Measurements from ENCODE around the gene ETDA. TPM values are rescaled to one million over a fixed set of nuclear protein-coding genes. Genes with fewer than 3 reads are reported as not detected.
"Not testable (repeated sequence)": the region's sequence is repeated elsewhere in the genome, so short reads cannot be mapped to it uniquely, and the experiment has no call there.

ETDA gene
- not detected for total RNA-seq

DNA sequence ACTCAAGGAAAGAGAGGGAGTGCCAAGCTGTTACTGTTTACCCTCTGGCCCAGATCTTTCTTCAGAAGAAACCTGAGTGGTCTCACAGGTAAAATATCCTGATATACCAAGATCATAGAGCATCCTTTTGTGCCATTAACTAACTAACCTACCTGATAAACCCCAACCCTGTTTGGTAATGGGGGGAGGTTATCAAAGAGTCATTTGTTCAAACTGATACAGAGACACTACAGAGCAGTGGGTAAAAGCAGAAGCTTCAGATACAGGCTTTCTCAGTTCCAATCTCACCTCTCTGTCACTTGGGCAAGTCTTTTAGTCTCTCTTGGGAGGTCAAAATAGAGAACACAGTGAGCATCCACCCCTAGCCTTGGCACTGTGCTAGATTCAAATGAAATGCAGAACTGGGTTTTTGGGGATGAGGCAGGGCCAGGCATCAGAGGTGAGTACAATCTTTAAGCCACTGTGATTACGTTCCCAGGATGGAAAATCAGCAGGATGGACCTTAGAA lies at the start of gene ETDA:
Gene ETDA, plus strand, starts transcription at position 51 of the 508 bp plus-strand sequence. CDS start 1,216 bp downstream, outside the sequence.
- not testable (repeated sequence) for H3K27me3 ChIP-seq (ENCODE audit: control insufficient read depth in 3 of 3, insufficient read depth in 3 of 3, low read length in 3 of 3); H3K4me3 ChIP-seq (ENCODE audit: low read length in 3 of 3); H3K9ac ChIP-seq (ENCODE audit: low read depth in 1 of 3, low read length in 3 of 3); H3K27ac ChIP-seq (ENCODE audit: low read depth, low read length); H3K36me3 ChIP-seq (ENCODE audit: control insufficient read depth in 3 of 3, insufficient read depth in 3 of 3, low read length in 3 of 3); H3K9me3 ChIP-seq (ENCODE audit: control insufficient read depth in 3 of 3, low read length in 3 of 3); H3K4me1 ChIP-seq (ENCODE audit: control insufficient read depth in 3 of 3, insufficient read depth in 3 of 3, low read length in 3 of 3)

- not testable (repeated sequence) for H3K27me3 ChIP-seq (ENCODE audit: control insufficient read depth in 3 of 3, insufficient read depth in 3 of 3, low read length in 3 of 3); H3K4me1 ChIP-seq (ENCODE audit: control insufficient read depth in 3 of 3, insufficient read depth in 3 of 3, low read length in 3 of 3); H3K27ac ChIP-seq (ENCODE audit: low read depth, low read length); H3K4me3 ChIP-seq (ENCODE audit: low read length in 3 of 3); H3K36me3 ChIP-seq (ENCODE audit: control insufficient read depth in 3 of 3, insufficient read depth in 3 of 3, low read length in 3 of 3); H3K9me3 ChIP-seq (ENCODE audit: control insufficient read depth in 3 of 3, low read length in 3 of 3); H3K9ac ChIP-seq (ENCODE audit: low read depth in 1 of 3, low read length in 3 of 3)
Observed at GRCh38 chrX:135206427-135206826, 45.4 kb upstream of the ETDA start.

DNA sequence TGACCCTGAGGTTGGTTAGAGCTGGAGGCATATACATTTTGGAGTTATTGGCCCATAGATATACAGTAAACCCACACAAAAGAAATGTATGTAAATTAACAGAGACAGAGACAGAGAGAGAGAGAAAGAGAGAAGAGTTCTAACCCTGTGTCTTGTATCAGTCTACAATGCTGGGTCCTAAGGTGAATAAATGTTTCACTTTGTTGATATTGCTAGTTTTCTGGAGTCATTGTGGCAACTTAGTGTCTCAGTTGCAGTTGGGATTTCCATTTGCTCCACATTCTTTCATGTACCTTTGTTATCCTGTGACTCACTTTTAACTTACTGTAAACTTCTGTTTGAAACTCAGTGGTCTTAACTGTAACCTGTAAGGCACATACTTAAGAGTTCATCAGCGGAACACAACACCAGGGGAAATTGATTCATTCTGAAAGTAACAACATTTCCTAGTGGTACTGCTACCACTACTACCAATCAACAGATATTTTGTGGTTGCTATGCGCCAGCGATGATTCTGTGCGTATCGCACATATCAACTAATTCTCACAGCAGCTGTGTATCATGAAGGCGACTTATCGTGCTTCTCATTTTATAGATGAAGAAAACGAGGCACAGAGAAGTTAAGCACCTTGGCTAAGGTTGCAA lies 38.5 kb upstream of the ETDA start:
- Histone ChIP-seq H3K36me3 (ENCODE audit: control insufficient read depth in 3 of 3, insufficient read depth in 3 of 3, low read length in 3 of 3) (no peaks in the 10 kb centered on the region), H3K4me3 (ENCODE audit: low read length in 3 of 3) (no peak overlapping the region), H3K27me3 (ENCODE audit: control insufficient read depth in 3 of 3, insufficient read depth in 3 of 3, low read length in 3 of 3) (peaks cover 0 to 4% (median 0%) of the 10 kb centered on the region in 3 donors), H3K9me3 (ENCODE audit: control insufficient read depth in 3 of 3, low read length in 3 of 3) (no peaks in the 10 kb centered on the region), H3K9ac (ENCODE audit: low read depth in 1 of 3, low read length in 3 of 3) (no peak overlapping the region), H3K27ac (ENCODE audit: low read depth, low read length) (no peak overlapping the region), H3K4me1 (ENCODE audit: control insufficient read depth in 3 of 3, insufficient read depth in 3 of 3, low read length in 3 of 3) (no peaks in the 10 kb centered on the region)

GRCh38 chrX:135245989-135246388 lies 5.9 kb upstream of the ETDA start:
- not testable (repeated sequence) for H3K4me1 ChIP-seq (ENCODE audit: control insufficient read depth in 3 of 3, insufficient read depth in 3 of 3, low read length in 3 of 3); H3K9ac ChIP-seq (ENCODE audit: low read depth in 1 of 3, low read length in 3 of 3); H3K27ac ChIP-seq (ENCODE audit: low read depth, low read length); H3K4me3 ChIP-seq (ENCODE audit: low read length in 3 of 3); H3K9me3 ChIP-seq (ENCODE audit: control insufficient read depth in 3 of 3, low read length in 3 of 3); H3K36me3 ChIP-seq (ENCODE audit: control insufficient read depth in 3 of 3, insufficient read depth in 3 of 3, low read length in 3 of 3); H3K27me3 ChIP-seq (ENCODE audit: control insufficient read depth in 3 of 3, insufficient read depth in 3 of 3, low read length in 3 of 3)

DNA sequence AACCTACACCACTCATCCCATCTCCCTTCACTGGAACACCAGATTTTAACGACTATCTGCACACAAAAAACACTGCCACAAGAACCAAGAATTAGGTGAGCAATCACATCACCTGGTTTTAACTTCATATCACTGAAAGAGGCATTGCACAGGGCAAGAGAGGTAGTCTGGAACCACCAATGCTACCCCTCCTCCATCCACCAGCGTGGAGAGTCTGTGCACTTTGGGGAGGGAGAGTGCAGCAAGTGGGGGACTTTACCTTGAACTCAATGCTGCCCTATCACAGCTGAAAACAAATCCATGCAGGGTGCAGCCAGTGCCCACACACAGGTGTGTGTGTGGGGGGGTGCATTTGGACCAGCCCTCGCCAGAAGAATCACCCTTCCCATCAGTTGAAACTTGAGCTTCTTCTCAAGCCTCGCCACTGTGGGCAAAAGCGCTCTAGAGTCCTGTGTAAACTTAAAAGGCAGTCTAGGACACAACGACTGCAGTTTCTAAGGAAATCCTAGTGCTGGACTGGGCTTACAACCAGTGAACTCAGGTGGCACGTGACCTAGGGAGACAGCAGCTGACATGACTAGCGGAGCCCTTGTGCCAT lies 4.3 kb downstream of the ETDA start:
- not testable (repeated sequence) for H3K27me3 ChIP-seq (ENCODE audit: control insufficient read depth in 3 of 3, insufficient read depth in 3 of 3, low read length in 3 of 3); H3K4me3 ChIP-seq (ENCODE audit: low read length in 3 of 3); H3K9ac ChIP-seq (ENCODE audit: low read depth in 1 of 3, low read length in 3 of 3); H3K36me3 ChIP-seq (ENCODE audit: control insufficient read depth in 3 of 3, insufficient read depth in 3 of 3, low read length in 3 of 3); H3K9me3 ChIP-seq (ENCODE audit: control insufficient read depth in 3 of 3, low read length in 3 of 3); H3K4me1 ChIP-seq (ENCODE audit: control insufficient read depth in 3 of 3, insufficient read depth in 3 of 3, low read length in 3 of 3); H3K27ac ChIP-seq (ENCODE audit: low read depth, low read length)

DNA sequence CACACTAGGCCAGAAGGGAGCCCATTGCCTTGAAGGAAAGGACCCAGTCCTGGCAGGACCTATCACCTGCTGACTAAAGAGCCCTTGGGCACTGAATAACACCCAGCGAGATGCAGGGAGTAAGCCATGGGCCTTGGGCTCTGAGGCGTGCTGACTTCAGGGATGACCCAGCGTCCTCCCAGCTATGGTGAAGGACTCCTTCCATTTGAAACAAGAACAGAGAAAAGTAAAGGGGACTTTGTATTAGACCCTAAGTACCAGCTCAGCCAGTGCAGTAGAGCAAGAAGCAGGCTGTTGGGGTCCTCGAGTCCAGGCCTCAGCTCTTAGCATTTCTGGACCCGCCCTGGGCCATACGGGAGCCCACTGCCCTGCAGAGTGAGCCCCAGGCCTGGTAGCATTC lies 5.1 kb downstream of the ETDA start:
- no peaks in the 10 kb centered on the region for H3K36me3 ChIP-seq (ENCODE audit: control insufficient read depth in 3 of 3, insufficient read depth in 3 of 3, low read length in 3 of 3)
- no peak overlapping the region for H3K9ac ChIP-seq (ENCODE audit: low read depth in 1 of 3, low read length in 3 of 3)
- H3K27me3 ChIP-seq (ENCODE audit: control insufficient read depth in 3 of 3, insufficient read depth in 3 of 3, low read length in 3 of 3), result no peaks in the 10 kb centered on the region
- H3K9me3 ChIP-seq (ENCODE audit: control insufficient read depth in 3 of 3, low read length in 3 of 3), result no peaks in the 10 kb centered on the region
- H3K4me3 ChIP-seq (ENCODE audit: low read length in 3 of 3), result no peak overlapping the region
- H3K27ac ChIP-seq (ENCODE audit: low read depth, low read length), result no peak overlapping the region
- no peaks in the 10 kb centered on the region for H3K4me1 ChIP-seq (ENCODE audit: control insufficient read depth in 3 of 3, insufficient read depth in 3 of 3, low read length in 3 of 3)

DNA sequence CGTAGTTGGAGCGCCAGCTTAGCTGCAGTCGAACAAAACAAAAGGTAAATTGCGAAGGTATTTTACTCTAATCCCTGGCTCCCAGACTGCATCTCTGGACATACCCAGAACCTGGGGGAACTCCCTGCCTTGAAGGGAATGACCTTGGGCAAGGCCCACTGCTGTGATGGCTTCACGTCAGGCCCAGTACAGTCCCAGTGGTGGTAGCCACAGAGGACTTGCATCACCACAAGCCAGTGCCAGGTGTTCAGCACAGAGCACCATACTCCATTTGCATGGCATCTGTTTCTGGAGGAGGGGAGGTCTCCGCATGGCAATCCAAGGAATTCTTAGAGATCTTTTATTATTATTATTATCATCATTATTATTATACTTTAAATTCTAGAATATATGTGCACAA lies 5.6 kb downstream of the ETDA start:
- Histone ChIP-seq H3K9me3 (ENCODE audit: control insufficient read depth in 3 of 3, low read length in 3 of 3) (no peaks in the 10 kb centered on the region), H3K36me3 (ENCODE audit: control insufficient read depth in 3 of 3, insufficient read depth in 3 of 3, low read length in 3 of 3) (no peaks in the 10 kb centered on the region), H3K4me3 (ENCODE audit: low read length in 3 of 3) (no peak overlapping the region), H3K27ac (ENCODE audit: low read depth, low read length) (no peak overlapping the region), H3K27me3 (ENCODE audit: control insufficient read depth in 3 of 3, insufficient read depth in 3 of 3, low read length in 3 of 3) (no peaks in the 10 kb centered on the region), H3K4me1 (ENCODE audit: control insufficient read depth in 3 of 3, insufficient read depth in 3 of 3, low read length in 3 of 3) (no peaks in the 10 kb centered on the region), H3K9ac (ENCODE audit: low read depth in 1 of 3, low read length in 3 of 3) (no peak overlapping the region)

DNA sequence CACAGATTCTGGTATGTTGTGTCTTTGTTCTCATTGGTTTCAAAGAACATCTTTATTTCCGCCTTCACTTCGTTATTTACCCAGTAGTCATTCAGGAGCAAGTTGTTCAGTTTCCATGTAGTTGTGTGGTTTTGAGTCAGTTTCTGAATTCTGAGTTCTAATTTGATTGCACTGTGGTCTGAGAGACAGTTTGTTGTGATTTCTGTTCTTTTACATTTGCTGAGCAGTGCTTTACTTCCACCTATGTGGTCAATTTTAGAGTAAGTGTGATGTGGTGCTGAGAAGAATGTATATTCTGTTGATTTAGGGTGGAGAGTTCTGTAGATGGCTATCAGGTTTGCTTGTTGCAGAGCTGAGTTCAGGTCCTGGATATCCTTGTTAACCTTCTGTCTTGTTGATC lies 9.1 kb downstream of the ETDA start:
- not testable (repeated sequence) for H3K36me3 ChIP-seq (ENCODE audit: control insufficient read depth in 3 of 3, insufficient read depth in 3 of 3, low read length in 3 of 3); H3K9ac ChIP-seq (ENCODE audit: low read depth in 1 of 3, low read length in 3 of 3); H3K9me3 ChIP-seq (ENCODE audit: control insufficient read depth in 3 of 3, low read length in 3 of 3); H3K27ac ChIP-seq (ENCODE audit: low read depth, low read length); H3K4me3 ChIP-seq (ENCODE audit: low read length in 3 of 3); H3K4me1 ChIP-seq (ENCODE audit: control insufficient read depth in 3 of 3, insufficient read depth in 3 of 3, low read length in 3 of 3); H3K27me3 ChIP-seq (ENCODE audit: control insufficient read depth in 3 of 3, insufficient read depth in 3 of 3, low read length in 3 of 3)

DNA sequence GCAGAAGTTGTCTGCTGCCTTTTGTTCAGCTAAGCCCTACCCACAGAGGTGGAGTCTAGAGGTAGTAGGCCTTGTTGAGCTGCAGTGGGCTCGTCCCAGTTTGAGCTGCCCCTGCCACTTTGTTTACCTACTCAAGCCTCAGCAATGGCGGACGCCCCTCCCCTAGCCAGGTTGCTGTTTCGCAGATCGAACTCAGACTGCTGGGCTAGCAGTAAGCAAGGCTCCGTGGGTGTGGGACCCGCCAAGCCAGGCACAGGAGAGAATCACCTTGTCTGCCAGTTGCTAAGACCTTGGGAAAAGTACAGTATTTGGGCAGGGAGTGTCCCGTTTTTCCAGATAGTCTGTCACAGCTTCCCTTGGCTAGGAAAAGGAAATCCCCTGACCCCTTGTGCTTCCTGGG lies 11.5 kb downstream of the ETDA start:
- H3K36me3 ChIP-seq (ENCODE audit: control insufficient read depth in 3 of 3, insufficient read depth in 3 of 3, low read length in 3 of 3); H3K9me3 ChIP-seq (ENCODE audit: control insufficient read depth in 3 of 3, low read length in 3 of 3); H3K4me1 ChIP-seq (ENCODE audit: control insufficient read depth in 3 of 3, insufficient read depth in 3 of 3, low read length in 3 of 3); H3K9ac ChIP-seq (ENCODE audit: low read depth in 1 of 3, low read length in 3 of 3); H3K27ac ChIP-seq (ENCODE audit: low read depth, low read length); H3K27me3 ChIP-seq (ENCODE audit: control insufficient read depth in 3 of 3, insufficient read depth in 3 of 3, low read length in 3 of 3); H3K4me3 ChIP-seq (ENCODE audit: low read length in 3 of 3): not testable (repeated sequence)

DNA sequence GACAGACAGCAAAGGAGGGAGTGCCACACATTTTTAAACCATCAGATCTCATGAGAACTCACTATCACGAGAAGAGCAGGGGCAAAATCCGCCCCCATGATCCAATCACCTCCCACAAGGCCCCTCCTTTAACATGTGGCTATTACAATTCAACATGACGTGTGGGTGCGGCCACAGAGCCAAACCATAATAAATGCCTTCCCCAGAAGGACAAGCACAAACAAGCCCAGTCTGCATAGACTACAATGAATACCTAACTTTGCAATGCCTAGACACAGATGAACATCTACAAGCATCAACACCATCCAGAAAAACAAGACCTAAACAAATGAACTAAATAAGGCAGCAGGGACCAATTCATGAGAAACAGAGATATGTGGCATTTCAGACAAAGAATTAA lies 12.3 kb downstream of the ETDA start:
- Histone ChIP-seq H3K4me3 (ENCODE audit: low read length in 3 of 3) (no peak overlapping the region), H3K4me1 (ENCODE audit: control insufficient read depth in 3 of 3, insufficient read depth in 3 of 3, low read length in 3 of 3) (no peaks in the 10 kb centered on the region), H3K9me3 (ENCODE audit: control insufficient read depth in 3 of 3, low read length in 3 of 3) (no peaks in the 10 kb centered on the region), H3K36me3 (ENCODE audit: control insufficient read depth in 3 of 3, insufficient read depth in 3 of 3, low read length in 3 of 3) (no peaks in the 10 kb centered on the region), H3K27me3 (ENCODE audit: control insufficient read depth in 3 of 3, insufficient read depth in 3 of 3, low read length in 3 of 3) (no peaks in the 10 kb centered on the region), H3K9ac (ENCODE audit: low read depth in 1 of 3, low read length in 3 of 3) (no peak overlapping the region), H3K27ac (ENCODE audit: low read depth, low read length) (no peak overlapping the region)
